ENCODE data around the gene ARID1B.

Gene ARID1B

GRCh38 chr6:156789081-156789943 is 12.1 kb downstream of the ARID1B start:
- DNase-seq: no peak
- H3K4me1 ChIP-seq: peaks cover 23% of the 10 kb centered on the region
- TF ChIP-seq, protein P1, sequence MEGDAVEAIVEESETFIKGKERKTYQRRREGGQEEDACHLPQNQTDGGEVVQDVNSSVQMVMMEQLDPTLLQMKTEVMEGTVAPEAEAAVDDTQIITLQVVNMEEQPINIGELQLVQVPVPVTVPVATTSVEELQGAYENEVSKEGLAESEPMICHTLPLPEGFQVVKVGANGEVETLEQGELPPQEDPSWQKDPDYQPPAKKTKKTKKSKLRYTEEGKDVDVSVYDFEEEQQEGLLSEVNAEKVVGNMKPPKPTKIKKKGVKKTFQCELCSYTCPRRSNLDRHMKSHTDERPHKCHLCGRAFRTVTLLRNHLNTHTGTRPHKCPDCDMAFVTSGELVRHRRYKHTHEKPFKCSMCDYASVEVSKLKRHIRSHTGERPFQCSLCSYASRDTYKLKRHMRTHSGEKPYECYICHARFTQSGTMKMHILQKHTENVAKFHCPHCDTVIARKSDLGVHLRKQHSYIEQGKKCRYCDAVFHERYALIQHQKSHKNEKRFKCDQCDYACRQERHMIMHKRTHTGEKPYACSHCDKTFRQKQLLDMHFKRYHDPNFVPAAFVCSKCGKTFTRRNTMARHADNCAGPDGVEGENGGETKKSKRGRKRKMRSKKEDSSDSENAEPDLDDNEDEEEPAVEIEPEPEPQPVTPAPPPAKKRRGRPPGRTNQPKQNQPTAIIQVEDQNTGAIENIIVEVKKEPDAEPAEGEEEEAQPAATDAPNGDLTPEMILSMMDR (IDR thresholded peaks at IDR 0.05; ENCODE audit: low read depth, low read length): no peak

DNA sequence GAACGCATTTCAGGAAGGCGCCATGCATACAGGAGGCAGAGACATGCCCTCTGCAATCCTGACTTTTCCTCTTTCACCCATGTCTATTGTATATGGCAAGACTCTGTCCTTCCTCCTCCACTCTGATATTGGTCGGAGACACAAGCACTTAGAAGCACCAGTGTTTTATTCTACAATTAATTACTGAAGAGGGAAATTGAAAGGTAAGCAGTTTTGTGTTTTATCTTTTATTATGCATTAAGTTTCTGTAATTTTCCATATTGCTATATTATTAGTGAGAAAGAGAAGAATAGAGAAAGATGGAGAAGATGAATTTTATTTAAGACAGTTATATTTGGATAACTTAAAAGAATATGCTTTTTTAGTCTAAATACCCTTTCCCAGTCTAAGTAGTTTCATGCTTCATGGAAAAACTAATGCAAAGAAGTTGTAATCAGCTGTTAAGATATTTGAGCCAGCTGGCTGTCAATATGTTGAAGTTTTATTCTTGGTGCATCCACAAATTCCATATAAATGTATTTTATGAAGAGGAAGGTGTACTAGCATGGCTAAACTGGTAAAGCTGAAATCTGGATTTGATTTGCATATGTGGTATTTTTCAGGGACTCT is 13.6 kb downstream of the ARID1B start:
- no peaks in the 10 kb centered on the region for H3K27me3 ChIP-seq
- TF ChIP-seq, protein P1 (IDR thresholded peaks at IDR 0.05; ENCODE audit: low read depth, low read length): no peak
- H3K36me3 ChIP-seq: no peaks in the 10 kb centered on the region; the same call in 1 of the 2 replicates
- peaks cover 26% of the 10 kb centered on the region for H3K4me1 ChIP-seq
- H3K9me3 ChIP-seq: no peaks in the 10 kb centered on the region
- no peak for DNase-seq
- peak overlapping the region; percentile 14 for H3K4me3 ChIP-seq (ENCODE audit: low read depth, low read length)

More at GRCh38 chr6:156789081-156789943, 12.1 kb downstream of the ARID1B start:
- Histone ChIP-seq H3K36me3 (peaks cover 6% of the 10 kb centered on the region), H3K9me3 (no peaks in the 10 kb centered on the region), H3K4me3 (ENCODE audit: low read depth, low read length) (no peak overlapping the region), H3K27me3 (no peaks in the 10 kb centered on the region)

GRCh38 chr6:156791320-156791850 is 14.2 kb downstream of the ARID1B start:
- DNase-seq: peak; percentile 43
- H3K4me1 ChIP-seq: peaks cover 22% of the 10 kb centered on the region
- no peaks in the 10 kb centered on the region; the same call in 1 of the 2 replicates for H3K36me3 ChIP-seq
- TF ChIP-seq, protein P1 (IDR thresholded peaks at IDR 0.05; ENCODE audit: low read depth, low read length): no peak
- H3K4me3 ChIP-seq (ENCODE audit: low read depth, low read length): peak overlapping the region; percentile 14
- no peaks in the 10 kb centered on the region for H3K9me3 ChIP-seq
- no peaks in the 10 kb centered on the region for H3K27me3 ChIP-seq

DNA sequence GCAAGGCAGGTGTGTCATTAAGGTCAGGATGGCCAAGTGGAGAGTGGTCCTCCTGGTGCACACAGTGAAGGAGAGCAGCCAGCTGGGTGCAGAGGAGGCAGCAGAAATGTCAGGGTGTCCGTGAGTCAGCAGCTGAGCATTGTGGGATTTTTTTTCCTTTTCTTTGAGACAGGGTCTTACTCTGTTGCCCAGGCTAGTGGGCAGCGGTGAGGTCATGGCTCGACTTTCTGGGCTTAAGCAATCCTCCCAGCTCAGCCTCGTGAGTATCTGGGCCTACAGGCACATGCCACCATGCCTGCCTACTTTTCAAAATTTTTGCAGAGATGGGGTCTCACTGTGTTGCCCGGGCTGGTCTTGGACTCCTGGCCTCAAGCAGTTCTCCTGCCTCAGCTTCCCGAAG is 16.0 kb downstream of the ARID1B start:
- TF ChIP-seq, protein P1 (IDR thresholded peaks at IDR 0.05; ENCODE audit: low read depth, low read length): no peak
- Histone ChIP-seq H3K36me3 (peaks cover 5% of the 10 kb centered on the region; the same call in 1 of the 2 replicates), H3K4me1 (peaks cover 12% of the 10 kb centered on the region; the same call in 1 of the 2 replicates), H3K9me3 (no peaks in the 10 kb centered on the region), H3K27me3 (no peaks in the 10 kb centered on the region), H3K4me3 (ENCODE audit: low read depth, low read length) (no peak overlapping the region)
- DNase-seq: no peak

DNA sequence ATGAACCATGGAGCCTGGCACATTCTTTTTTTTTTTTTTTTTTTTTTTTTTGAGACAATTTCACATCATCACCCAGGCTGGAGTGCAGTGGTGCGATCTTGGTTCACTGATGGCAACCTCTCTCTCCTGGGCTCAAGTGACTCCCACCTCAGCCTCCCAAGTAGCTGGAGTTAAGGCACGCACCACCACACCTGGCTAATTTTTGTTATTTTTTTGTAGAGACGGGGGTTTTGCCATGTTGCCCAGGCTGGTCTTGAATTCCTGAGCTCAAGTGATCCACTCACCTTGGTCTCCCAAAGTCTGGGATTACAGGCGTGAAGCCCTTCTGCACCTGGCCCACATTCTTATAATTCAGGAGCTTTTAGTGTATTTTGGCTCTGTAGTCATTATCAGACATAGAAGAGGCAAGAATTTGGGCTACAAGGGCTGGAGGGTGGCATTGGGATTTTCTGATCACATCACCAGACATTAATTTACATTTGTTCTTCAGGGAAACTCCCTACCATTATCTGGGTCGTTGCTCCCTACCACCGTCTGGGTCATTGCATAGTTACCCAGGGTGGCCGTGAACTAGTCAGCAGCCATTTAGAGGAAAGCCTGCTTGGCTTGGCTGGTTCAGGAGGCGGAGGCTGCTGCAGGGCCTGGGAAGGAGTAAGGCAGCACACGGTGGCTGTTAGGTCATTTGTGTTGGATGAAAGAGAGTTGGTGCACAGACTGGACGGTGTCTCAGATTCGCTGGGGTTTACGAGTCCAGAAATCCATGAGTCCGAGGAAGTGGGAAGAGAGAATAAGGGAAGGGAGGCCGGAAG is 17.6 kb downstream of the ARID1B start:
- H3K36me3 ChIP-seq: peaks cover 5% of the 10 kb centered on the region
- H3K9me3 ChIP-seq: no peaks in the 10 kb centered on the region
- no peak for DNase-seq
- TF ChIP-seq, protein P1 (IDR thresholded peaks at IDR 0.05; ENCODE audit: low read depth, low read length): no peak
- no peaks in the 10 kb centered on the region for H3K27me3 ChIP-seq
- no peak overlapping the region for H3K4me3 ChIP-seq (ENCODE audit: low read depth, low read length)
- H3K4me1 ChIP-seq: peaks cover 12% of the 10 kb centered on the region; the same call in 1 of the 2 replicates
